Psoas muscle (tissue), 8 donors: Measurements from ENCODE around the gene OSMR. TPM values are rescaled to one million over a fixed set of nuclear protein-coding genes. Genes with fewer than 3 reads are reported as not detected.

Experiments
- ATAC-seq, 4 donors: fragments of 200-7000 bp; cut with Tn5 transposase; one replicate each; pipeline ENCODE4 v1.9.1; 2020; ENCODE audit warnings: moderate library complexity in 3 of 4, mild to moderate bottlenecking in 2 of 4
- DNase-seq, 2 donors: peaks; one replicate each; pipeline ENCODE4 v3.0.0-alpha.2; 2020
- H3K27ac ChIP-seq: fragments of 200-600 bp; one replicate; pipeline ENCODE4 v1.8.0; 2022
- H3K27me3 ChIP-seq, 3 donors: fragments of 200-600 bp in 1 of 3; one replicate each; pipeline versions ENCODE4 v1.6.1 to v1.8.0; 2013 to 2022; ENCODE audit warnings: low read length in 2 of 3, mild to moderate bottlenecking in 2 of 3, moderate library complexity in 1 of 3; ENCODE audit not compliant: insufficient read depth in 3 of 3
- H3K36me3 ChIP-seq, 2 donors: fragments of 200-600 bp in 1 of 2; one replicate each; pipeline versions ENCODE4 v1.6.1 to v1.8.0; 2013 to 2022; ENCODE audit warnings: low read depth in 1 of 2, mild to moderate bottlenecking in 1 of 2, moderate library complexity in 1 of 2; ENCODE audit not compliant: insufficient read depth in 1 of 2
- H3K4me1 ChIP-seq: fragments of 200-600 bp; one replicate; pipeline ENCODE4 v1.8.0; 2022
- H3K4me3 ChIP-seq: fragments of 200-600 bp; one replicate; pipeline ENCODE4 v1.8.0; 2022; ENCODE audit warnings: mild to moderate bottlenecking
- H3K9me3 ChIP-seq: fragments of 200-600 bp; one replicate; pipeline ENCODE4 v1.8.0; 2022
- CTCF ChIP-seq: fragments of 200-600 bp; IDR thresholded peaks from one replicate; pipeline ENCODE4 v1.8.0; 2022; ENCODE audit warnings: antibody characterized with exemption
- WGBS, 3 donors: extraction: QIAGEN DNeasy Blood & Tissue Kit; methylation state at CpG; one replicate each; pipeline versions ENCODE4 v1.1.6 to v1.1.7; 2013; 5-methylcytosine and 5-hydroxymethylcytosine counted together
- intact Hi-C, 2 donors: fragments of 100-400 bp; cut with DNase I; formaldehyde crosslinking; loops; one replicate each; pipeline versions ENCODE4 v1.11.0 to v1.14.2; 2022
- polyA plus RNA-seq, 3 donors: library from polyadenylated mRNA; stranded (reverse); fragments of 200-250 nt; gene quantifications; one replicate each; pipeline ENCODE4 v1.2.3, GENCODE V29; 2013
- total RNA-seq, 4 donors: library from RNA; stranded (reverse); fragmentation: NEBNext Ultra II Directional in 2 of 4; extraction: Animal tissue kit (Norgen Biotek cat#: 25700) in 2 of 4; gene quantifications; one replicate each; pipeline versions ENCODE4 v1.2.1 to v1.2.4, GENCODE V29; 2021 to 2023
- donor health status: healthy with polysubstance abuse.
- donor health status: DM: no; HTN: no; CAD: no; lungs with moderate emphysema.
- donor health status: Bipolar disorder and iron deficiency.
- donor health status: healthy.
- donor health status: DM: yes; HTN: yes; CAD: no.
- donor health status: DM: no; HTN: no; CAD: no.
- donor health status: DM: no; HTN: no; CAD: no.
- donor health status: DM: yes; HTN: yes; CAD: no.

The OSMR gene
- total and polyA plus RNA-seq, 7 donors: 3.2 to 27.0 (median 9.9) TPM

GRCh38 chr5:38871790-38872551 lies 26.2 kb downstream of the OSMR start:
- TF ChIP-seq CTCF: no peak
- WGBS, 3 donors: 68 to 82% (median 69%) methylated on average over 5 of the region's 5 CpGs
- H3K4me1 ChIP-seq: no peaks in the 10 kb centered on the region
- intact Hi-C loops: no loop called here
- no peaks in the 10 kb centered on the region for H3K27me3 ChIP-seq
- no peak overlapping the region for H3K27ac ChIP-seq
- peak; percentile 36 to 83 (median 69) for ATAC-seq
- H3K36me3 ChIP-seq: peaks cover 5 to 12% of the 10 kb centered on the region in 2 donors
- no peaks in the 10 kb centered on the region for H3K9me3 ChIP-seq
- no peak overlapping the region for H3K4me3 ChIP-seq
- DNase-seq: no peak

GRCh38 chr5:38872826-38873225 lies 27.0 kb downstream of the OSMR start:
- no peak for TF ChIP-seq CTCF
- Histone ChIP-seq H3K4me1 (no peaks in the 10 kb centered on the region), H3K27me3 (no peaks in the 10 kb centered on the region), H3K36me3 (peaks cover 6 to 20% of the 10 kb centered on the region in 2 donors), H3K27ac (no peak overlapping the region), H3K9me3 (no peaks in the 10 kb centered on the region), H3K4me3 (no peak overlapping the region)
- DNase-seq (no peak), ATAC-seq (no peak)
- intact Hi-C loops: no loop called here
- 98% methylated on average over 1 of the region's 1 CpG for WGBS, 3 donors

GRCh38 chr5:38874948-38875456 lies 29.2 kb downstream of the OSMR start:
- H3K4me3 ChIP-seq: no peak overlapping the region
- H3K36me3 ChIP-seq: peaks cover 8 to 23% of the 10 kb centered on the region in 2 donors
- H3K27ac ChIP-seq: no peak overlapping the region
- intact Hi-C loops: no loop called here
- TF ChIP-seq CTCF: no peak
- H3K4me1 ChIP-seq: no peaks in the 10 kb centered on the region
- DNase-seq: no peak
- WGBS, 3 donors: 86 to 95% (median 91%) methylated on average over 5 of the region's 5 CpGs
- no peak for ATAC-seq
- no peaks in the 10 kb centered on the region for H3K9me3 ChIP-seq
- no peaks in the 10 kb centered on the region for H3K27me3 ChIP-seq

GRCh38 chr5:38878391-38879077 lies 32.7 kb downstream of the OSMR start:
- no peak overlapping the region for H3K27ac ChIP-seq
- peaks cover 8 to 50% of the 10 kb centered on the region in 2 donors for H3K36me3 ChIP-seq
- WGBS, 3 donors: 90 to 97% (median 97%) methylated on average over 5 of the region's 5 CpGs
- no peak for TF ChIP-seq CTCF
- ATAC-seq (peak in 2 of 4 donors; percentile 40 to 45), DNase-seq (no peak)
- H3K27me3 ChIP-seq: no peaks in the 10 kb centered on the region
- intact Hi-C loops: no loop called here
- no peaks in the 10 kb centered on the region for H3K4me1 ChIP-seq
- no peaks in the 10 kb centered on the region for H3K9me3 ChIP-seq
- no peak overlapping the region for H3K4me3 ChIP-seq
